Loucy (cell line): ENCODE data around the gene KAT6B.

Source experiments
- CTCF ChIP-seq: fragments of 200-600 bp; sonication (generic); conservative IDR thresholded peaks from 2 replicates; pipeline ENCODE4 v1.5.1; 2014; ENCODE audit warnings: mild to moderate bottlenecking, antibody characterized with exemption, low read length
- EZH2phosphoT487 ChIP-seq: fragments of 200-600 bp; IDR thresholded peaks from 2 replicates; pipeline ENCODE4 v1.6.1; 2018; ENCODE audit warnings: antibody characterized with exemption, mild to moderate bottlenecking, moderate library complexity, borderline replicate concordance

DNA sequence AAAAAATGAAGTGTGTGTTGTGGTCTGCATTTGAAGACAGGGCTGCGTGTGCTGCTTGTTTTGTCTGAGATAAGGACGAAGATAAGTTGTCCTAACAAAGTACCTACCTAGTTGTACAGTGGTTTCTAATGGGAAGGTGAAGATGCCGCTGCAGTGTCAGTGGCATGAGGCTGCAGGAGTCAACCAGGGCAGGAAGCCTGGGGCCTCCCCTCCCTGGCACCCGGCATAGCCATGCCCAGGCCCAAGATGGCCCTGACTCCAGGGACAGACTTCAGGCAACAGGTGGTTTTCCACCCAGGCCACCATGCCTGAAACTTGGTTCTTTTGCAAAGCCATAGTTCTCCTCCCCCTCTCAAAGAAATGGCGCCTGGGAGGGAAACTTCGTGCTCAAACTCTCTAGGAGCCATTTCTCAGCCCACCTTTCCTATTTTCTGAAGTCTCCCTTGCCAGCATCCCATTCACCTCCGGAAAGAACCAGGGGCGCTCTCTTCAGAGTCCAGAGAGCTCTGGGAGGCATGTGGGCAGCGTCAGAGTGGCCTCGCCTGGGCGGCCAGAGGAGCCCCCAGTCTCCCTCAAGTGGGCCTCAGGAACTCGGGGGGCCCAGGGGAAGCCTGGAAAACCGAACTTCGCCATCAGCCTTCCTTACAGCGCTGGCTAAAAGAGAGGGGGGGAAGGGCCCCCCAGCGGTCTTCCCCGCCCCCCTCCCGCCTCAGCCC, 2.1 kb upstream of the KAT6B start:
- TF ChIP-seq CTCF (no peak), EZH2phosphoT487 (no peak)
